ENCODE measurements around the gene AUTS2. TPM values are rescaled to one million over a fixed set of nuclear protein-coding genes. Genes with fewer than 3 reads are reported as not detected.

Gene AUTS2
- total RNA-seq, 1 donor from 2014 or later, result 7.7 TPM

- intact Hi-C loops (cut with micrococcal nuclease), result no loop called here
These were observed 907.6 kb downstream of the AUTS2 start for GRCh38 chr7:70505886-70506285.

GRCh38 chr7:70506434-70506833, 908.2 kb downstream of the AUTS2 start:
- intact Hi-C loops (cut with micrococcal nuclease), result no loop called here

DNA sequence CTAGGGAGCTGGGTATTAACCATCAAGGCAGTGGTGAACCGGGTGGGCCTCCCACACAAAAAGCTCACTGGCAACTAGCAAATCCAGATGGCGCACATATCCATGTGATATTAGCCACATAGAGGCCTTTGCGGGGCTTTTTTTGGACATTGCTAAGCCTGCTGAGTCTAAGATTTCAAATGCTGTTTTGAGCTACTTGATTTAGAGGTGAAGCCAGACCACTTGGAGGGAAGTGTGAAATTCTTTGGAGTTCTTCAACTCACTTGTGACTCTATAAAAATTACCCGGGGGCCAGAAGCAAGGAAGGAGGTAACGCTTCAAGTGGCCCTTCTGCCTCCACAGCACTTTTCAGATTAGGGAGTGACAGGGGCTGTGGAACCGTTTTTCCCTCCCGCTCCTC, 913.9 kb downstream of the AUTS2 start:
- intact Hi-C loops (cut with micrococcal nuclease), result no loop called here

DNA sequence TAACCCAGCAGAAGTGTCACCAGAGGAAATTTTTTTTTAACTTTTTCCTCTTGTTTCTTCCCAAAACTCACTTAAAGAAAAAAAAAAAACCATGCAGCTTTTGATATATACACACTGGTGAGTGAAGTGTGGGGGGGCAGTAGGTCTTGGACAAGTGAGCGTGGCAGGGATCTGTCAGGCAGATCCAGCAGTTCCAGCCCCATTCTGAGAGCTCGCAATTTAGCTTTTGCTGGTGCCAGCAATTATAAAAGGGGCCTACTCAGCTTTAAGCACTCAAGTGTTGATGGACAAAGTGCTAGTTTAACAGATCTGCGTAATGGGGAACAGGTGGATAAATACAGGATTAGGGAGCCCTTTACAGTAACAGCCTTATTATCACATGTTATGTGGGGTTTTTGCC, 914.5 kb downstream of the AUTS2 start:
- intact Hi-C loops (cut with micrococcal nuclease), result no loop called here

DNA sequence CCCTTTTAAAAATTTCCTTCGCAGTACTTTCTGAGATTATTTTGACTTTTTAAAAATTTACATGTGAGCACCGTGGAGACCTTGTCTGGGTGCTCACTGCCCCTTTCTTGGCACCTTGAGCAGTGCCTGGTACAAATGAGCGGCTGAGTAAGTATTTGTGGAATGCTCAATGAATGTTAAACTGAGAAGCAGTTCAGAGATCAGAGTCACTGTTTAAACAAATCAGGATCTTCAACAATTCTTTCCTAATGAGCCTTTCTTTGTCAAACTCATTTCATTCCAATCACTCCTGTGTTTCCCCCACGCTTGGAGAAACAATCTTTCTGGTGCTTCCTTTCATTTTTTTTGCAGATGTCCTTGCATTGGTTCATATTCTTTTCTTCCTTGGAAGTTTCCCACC, 922.3 kb downstream of the AUTS2 start:
- intact Hi-C loops (cut with micrococcal nuclease), result no loop called here

GRCh38 chr7:70523249-70523988, 925.1 kb downstream of the AUTS2 start:
- intact Hi-C loops (cut with micrococcal nuclease), result no loop called here

- intact Hi-C loops (cut with micrococcal nuclease), result no loop called here
These were observed 925.7 kb downstream of the AUTS2 start for GRCh38 chr7:70523989-70524351.

DNA sequence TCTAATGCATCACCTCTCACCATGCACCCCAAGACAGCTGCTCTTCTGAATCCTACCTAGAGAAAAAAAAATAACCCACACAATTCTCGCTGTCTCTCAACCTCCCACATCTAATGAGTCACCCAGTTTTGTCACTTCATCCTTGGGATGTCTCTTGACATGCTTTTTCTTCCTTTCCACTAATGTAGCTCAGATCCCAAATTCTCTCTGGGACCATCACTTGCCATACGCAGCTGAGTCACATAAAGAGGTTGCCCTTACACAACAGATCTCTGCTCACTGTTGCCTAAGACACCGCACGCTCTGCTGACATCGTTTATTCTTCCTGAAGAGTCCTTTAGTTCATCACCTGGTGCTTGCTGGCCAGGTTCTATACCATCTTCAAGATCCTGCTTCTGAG, 927.7 kb downstream of the AUTS2 start:
- intact Hi-C loops (cut with micrococcal nuclease), result no loop called here

- intact Hi-C loops (cut with micrococcal nuclease), result no loop called here
These were observed 929.3 kb downstream of the AUTS2 start for GRCh38 chr7:70527520-70528115.

DNA sequence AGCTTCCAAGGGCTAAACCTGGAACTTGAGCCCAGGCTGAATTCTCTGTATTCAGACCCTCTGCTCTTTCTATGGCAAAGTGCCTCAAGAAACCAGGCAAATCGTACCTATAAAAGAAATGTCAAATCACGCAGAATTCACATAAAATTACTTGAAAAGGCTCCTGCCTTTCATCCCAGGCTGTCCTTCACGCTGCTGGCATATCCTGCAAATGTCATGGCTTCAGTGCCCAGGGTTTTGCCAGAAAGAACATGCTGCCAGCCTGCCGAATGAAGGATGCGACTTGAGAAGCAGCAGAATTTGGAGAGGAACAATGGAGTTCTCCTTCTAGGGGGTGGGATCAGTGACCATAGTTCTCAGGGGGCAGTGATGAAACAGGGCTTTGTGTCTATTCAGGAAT, 931.2 kb downstream of the AUTS2 start:
- intact Hi-C loops (cut with micrococcal nuclease), result no loop called here

- intact Hi-C loops (cut with micrococcal nuclease), result no loop called here
These were observed 931.8 kb downstream of the AUTS2 start for GRCh38 chr7:70529914-70530585.

GRCh38 chr7:70533614-70534013, 935.3 kb downstream of the AUTS2 start:
- intact Hi-C loops (cut with micrococcal nuclease), result no loop called here

GRCh38 chr7:70539205-70539604, 940.9 kb downstream of the AUTS2 start:
- intact Hi-C loops (cut with micrococcal nuclease), result no loop called here

DNA sequence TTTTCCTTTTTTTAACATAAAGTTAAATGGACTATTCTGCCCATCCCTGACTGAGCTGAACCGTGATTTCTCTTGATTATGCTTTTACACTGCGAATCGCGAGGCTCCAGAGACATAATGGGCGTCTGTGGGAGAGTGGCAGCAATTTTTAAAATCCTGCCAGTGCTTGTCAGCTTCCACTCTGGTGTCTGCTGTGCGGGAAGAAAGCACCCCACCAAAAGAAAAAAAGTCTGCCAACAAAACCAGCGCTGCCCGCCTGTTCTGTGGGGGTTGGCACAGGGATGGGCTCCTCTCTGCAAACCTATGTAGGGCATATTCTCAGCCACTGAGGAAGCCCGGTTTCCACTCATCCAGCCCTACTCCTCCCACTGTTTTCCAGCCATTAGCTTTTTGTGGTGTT, 941.3 kb downstream of the AUTS2 start:
- intact Hi-C loops (cut with micrococcal nuclease), result no loop called here

DNA sequence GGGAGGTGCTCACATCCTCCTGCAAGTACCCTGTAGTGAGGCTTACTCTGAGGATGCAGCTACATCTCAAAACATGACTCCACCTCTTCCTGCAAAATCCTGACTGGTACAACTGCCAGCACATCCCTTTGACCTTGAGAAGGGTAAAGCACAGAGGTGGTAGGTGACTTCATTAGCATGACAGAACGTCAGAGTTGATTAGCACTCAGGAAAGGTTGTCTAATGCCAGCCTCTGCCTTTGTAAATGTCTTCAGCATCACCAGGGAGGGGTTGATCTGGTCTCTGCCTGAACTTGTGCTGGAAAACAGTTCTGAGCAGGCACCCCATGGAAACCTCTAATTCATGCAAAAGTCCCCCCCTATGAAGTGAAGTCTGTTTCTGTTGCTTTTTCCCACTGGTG, 942.4 kb downstream of the AUTS2 start:
- intact Hi-C loops (cut with micrococcal nuclease), result no loop called here

GRCh38 chr7:70542750-70543376, 944.6 kb downstream of the AUTS2 start:
- intact Hi-C loops (cut with micrococcal nuclease), result no loop called here

DNA sequence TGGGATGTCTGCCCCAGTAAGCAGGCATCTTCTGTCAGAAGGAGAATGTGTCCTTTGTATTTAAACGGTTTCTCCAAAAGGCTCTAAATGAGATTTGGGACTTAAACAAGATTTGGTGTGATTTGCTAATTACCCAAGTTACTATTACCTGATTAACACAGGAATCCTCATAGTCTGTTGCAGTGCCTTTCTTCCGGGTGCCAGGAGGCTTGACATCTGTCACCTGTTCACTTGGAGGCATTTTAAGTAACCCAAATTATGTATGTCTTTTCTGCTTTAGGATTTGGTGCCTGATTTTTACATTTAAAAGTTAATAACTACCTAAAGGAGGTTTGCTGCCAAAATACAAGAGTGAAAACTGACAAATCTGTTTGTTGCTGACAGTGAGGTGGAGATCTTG, 945.7 kb downstream of the AUTS2 start:
- intact Hi-C loops (cut with micrococcal nuclease), result no loop called here

- intact Hi-C loops (cut with micrococcal nuclease), result no loop called here
These were observed 946.9 kb downstream of the AUTS2 start for GRCh38 chr7:70545214-70545613.

GRCh38 chr7:70552141-70552540, 953.9 kb downstream of the AUTS2 start:
- intact Hi-C loops (cut with micrococcal nuclease), result no loop called here

- intact Hi-C loops (cut with micrococcal nuclease), result no loop called here
These were observed 955.1 kb downstream of the AUTS2 start for GRCh38 chr7:70553364-70553763.

- intact Hi-C loops (cut with micrococcal nuclease), result no loop called here
These were observed 956.4 kb downstream of the AUTS2 start for GRCh38 chr7:70554646-70555045.

DNA sequence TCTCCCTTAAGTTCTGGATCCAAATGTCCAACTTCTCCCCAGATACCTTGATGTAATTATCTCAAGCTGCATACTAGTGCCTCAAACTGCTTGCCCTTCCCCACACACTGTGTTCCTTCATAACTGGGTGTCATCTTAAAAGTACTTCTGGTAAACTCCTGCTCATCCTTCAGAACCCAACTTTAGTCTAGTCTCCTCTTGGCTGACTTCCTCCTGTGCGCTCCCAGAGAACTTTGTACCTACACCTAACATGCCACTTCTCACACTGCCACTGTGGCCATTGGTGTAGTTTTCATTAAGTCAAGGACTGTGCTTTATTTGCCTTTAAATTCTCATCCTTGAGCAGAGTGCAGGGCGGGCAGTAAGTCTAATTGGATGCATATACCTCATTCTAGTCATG, 958.5 kb downstream of the AUTS2 start:
- intact Hi-C loops (cut with micrococcal nuclease), result no loop called here
